ENCODE results near the gene ORAI1. TPM values are rescaled to one million over a fixed set of nuclear protein-coding genes. Genes with fewer than 3 reads are reported as not detected.

The ORAI1 gene
- total and polyA plus RNA-seq, 9 donors: 3.4 to 18.4 (median 12.3) TPM

GRCh38 chr12:121637231-121637914 is 11.0 kb downstream of the ORAI1 start:
- TF ChIP-seq, protein P1, sequence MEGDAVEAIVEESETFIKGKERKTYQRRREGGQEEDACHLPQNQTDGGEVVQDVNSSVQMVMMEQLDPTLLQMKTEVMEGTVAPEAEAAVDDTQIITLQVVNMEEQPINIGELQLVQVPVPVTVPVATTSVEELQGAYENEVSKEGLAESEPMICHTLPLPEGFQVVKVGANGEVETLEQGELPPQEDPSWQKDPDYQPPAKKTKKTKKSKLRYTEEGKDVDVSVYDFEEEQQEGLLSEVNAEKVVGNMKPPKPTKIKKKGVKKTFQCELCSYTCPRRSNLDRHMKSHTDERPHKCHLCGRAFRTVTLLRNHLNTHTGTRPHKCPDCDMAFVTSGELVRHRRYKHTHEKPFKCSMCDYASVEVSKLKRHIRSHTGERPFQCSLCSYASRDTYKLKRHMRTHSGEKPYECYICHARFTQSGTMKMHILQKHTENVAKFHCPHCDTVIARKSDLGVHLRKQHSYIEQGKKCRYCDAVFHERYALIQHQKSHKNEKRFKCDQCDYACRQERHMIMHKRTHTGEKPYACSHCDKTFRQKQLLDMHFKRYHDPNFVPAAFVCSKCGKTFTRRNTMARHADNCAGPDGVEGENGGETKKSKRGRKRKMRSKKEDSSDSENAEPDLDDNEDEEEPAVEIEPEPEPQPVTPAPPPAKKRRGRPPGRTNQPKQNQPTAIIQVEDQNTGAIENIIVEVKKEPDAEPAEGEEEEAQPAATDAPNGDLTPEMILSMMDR (IDR thresholded peaks at IDR 0.05): no peak
- TF ChIP-seq EP300 (IDR thresholded peaks at IDR 0.05) (no peak), POLR2A (IDR thresholded peaks at IDR 0.05) (no peak)
- intact Hi-C loops (cut with DNase I): no loop called here
- Histone ChIP-seq H3K9me3 (no peaks in the 10 kb centered on the region), H3K36me3 (no peaks in the 10 kb centered on the region), H3K4me1 (ENCODE audit: insufficient read depth) (peaks cover 6% of the 10 kb centered on the region), H3K4me3 (no peak overlapping the region), H3K27me3 (no peaks in the 10 kb centered on the region), H3K27ac (no peak overlapping the region)
- DNase-seq: no peak
- 66 to 80% (median 78%) methylated on average over 10 of the region's 10 CpGs for WGBS, 3 donors

GRCh38 chr12:121638298-121639202 is 12.2 kb downstream of the ORAI1 start:
- no peaks in the 10 kb centered on the region for H3K36me3 ChIP-seq
- H3K4me3 ChIP-seq: no peak overlapping the region
- 91 to 95% (median 95%) methylated on average over 12 to 14 of the region's 14 CpGs for WGBS, 3 donors
- H3K27ac ChIP-seq: no peak overlapping the region
- no peaks in the 10 kb centered on the region for H3K27me3 ChIP-seq
- no peaks in the 10 kb centered on the region for H3K4me1 ChIP-seq (ENCODE audit: insufficient read depth)
- no peak for DNase-seq
- TF ChIP-seq, protein P1 (IDR thresholded peaks at IDR 0.05): no peak
- TF ChIP-seq POLR2A (IDR thresholded peaks at IDR 0.05) (no peak), EP300 (IDR thresholded peaks at IDR 0.05) (no peak)
- no peaks in the 10 kb centered on the region for H3K9me3 ChIP-seq
- intact Hi-C loops (cut with DNase I): no loop called here

GRCh38 chr12:121641343-121641630 is 15.0 kb downstream of the ORAI1 start:
- TF ChIP-seq POLR2A (IDR thresholded peaks at IDR 0.05) (no peak), EP300 (IDR thresholded peaks at IDR 0.05) (no peak)
- TF ChIP-seq, protein P1 (IDR thresholded peaks at IDR 0.05): no peak
- Histone ChIP-seq H3K9me3 (no peaks in the 10 kb centered on the region), H3K27ac (no peak overlapping the region), H3K27me3 (no peaks in the 10 kb centered on the region), H3K4me1 (ENCODE audit: insufficient read depth) (no peaks in the 10 kb centered on the region), H3K4me3 (no peak overlapping the region), H3K36me3 (no peaks in the 10 kb centered on the region)
- no peak for DNase-seq
- intact Hi-C loops (cut with DNase I): no loop called here
- 90 to 92% (median 91%) methylated on average over 18 of the region's 18 CpGs for WGBS, 3 donors

- no peaks in the 10 kb centered on the region for H3K36me3 ChIP-seq
- H3K27me3 ChIP-seq: no peaks in the 10 kb centered on the region
- DNase-seq: no peak
- no peak overlapping the region for H3K27ac ChIP-seq
- TF ChIP-seq POLR2A (IDR thresholded peaks at IDR 0.05): no peak
- TF ChIP-seq, protein P1 (IDR thresholded peaks at IDR 0.05): no peak
- no peak for TF ChIP-seq EP300 (IDR thresholded peaks at IDR 0.05)
- intact Hi-C loops (cut with DNase I): no loop called here
- no peak overlapping the region for H3K4me3 ChIP-seq
- no peaks in the 10 kb centered on the region for H3K4me1 ChIP-seq (ENCODE audit: insufficient read depth)
- H3K9me3 ChIP-seq: no peaks in the 10 kb centered on the region
- 89 to 94% (median 92%) methylated on average over 11 of the region's 11 CpGs for WGBS, 3 donors
Observed at GRCh38 chr12:121648458-121649028, 22.2 kb downstream of the ORAI1 start.

Data from ovary (tissue), 9 donors.